ENCODE data around the gene AIFM1.
A peak's percentile ranks its signal among the peaks of the same experiment; 100 is the strongest.

The AIFM1 gene

GRCh38 chrX:130083656-130084382 is 81.8 kb downstream of the AIFM1 start:
- Mint-ChIP-seq H3K27ac (peak overlapping the region; percentile 89), H3K4me3 (peak overlapping the region; percentile 64), H3K9me3 (no peaks in the 10 kb centered on the region), H3K4me1 (ENCODE audit: low read depth) (peaks cover 83% of the 10 kb centered on the region), H3K27me3 (no peaks in the 10 kb centered on the region), H3K36me3 (ENCODE audit: low read depth) (peaks cover 51% of the 10 kb centered on the region)
- intact Hi-C loops (cut with micrococcal nuclease), result no loop called here

GRCh38 chrX:130083107-130083490 is 82.5 kb downstream of the AIFM1 start:
- no peaks in the 10 kb centered on the region for H3K9me3 Mint-ChIP-seq
- H3K4me1 Mint-ChIP-seq (ENCODE audit: low read depth), result peaks cover 79% of the 10 kb centered on the region
- H3K4me3 Mint-ChIP-seq, result peak overlapping the region; percentile 46
- intact Hi-C loops (cut with micrococcal nuclease), result no loop called here
- peaks cover 55% of the 10 kb centered on the region for H3K36me3 Mint-ChIP-seq (ENCODE audit: low read depth)
- H3K27ac Mint-ChIP-seq, result peak overlapping the region; percentile 89
- H3K27me3 Mint-ChIP-seq, result no peaks in the 10 kb centered on the region

GRCh38 chrX:130082244-130083106 is 83.2 kb downstream of the AIFM1 start:
- Mint-ChIP-seq H3K4me3 (peak overlapping the region; percentile 46), H3K27me3 (no peaks in the 10 kb centered on the region), H3K27ac (peak overlapping the region; percentile 89), H3K9me3 (no peaks in the 10 kb centered on the region), H3K36me3 (ENCODE audit: low read depth) (peaks cover 49% of the 10 kb centered on the region), H3K4me1 (ENCODE audit: low read depth) (peaks cover 73% of the 10 kb centered on the region)
- intact Hi-C loops (cut with micrococcal nuclease), result loop anchor here (1.0 kb wide), 2 partner anchors 28 to 38 kb away; partner anchors contain the start of gene ELF4

- intact Hi-C loops (cut with micrococcal nuclease), result loop anchor here (1.0 to 2.0 kb wide), 3 partner anchors 29 to 109 kb away; partner anchors contain the start of gene ELF4
- Mint-ChIP-seq H3K9me3 (no peaks in the 10 kb centered on the region), H3K4me1 (ENCODE audit: low read depth) (peaks cover 65% of the 10 kb centered on the region), H3K27me3 (no peaks in the 10 kb centered on the region), H3K36me3 (ENCODE audit: low read depth) (peaks cover 52% of the 10 kb centered on the region), H3K27ac (peak overlapping the region; percentile 89), H3K4me3 (peak overlapping the region; percentile 52)
Observed at GRCh38 chrX:130081421-130082045, 84.1 kb downstream of the AIFM1 start.

- Mint-ChIP-seq H3K4me3 (no peak overlapping the region), H3K9me3 (no peaks in the 10 kb centered on the region), H3K36me3 (ENCODE audit: low read depth) (peaks cover 53% of the 10 kb centered on the region), H3K4me1 (ENCODE audit: low read depth) (peaks cover 59% of the 10 kb centered on the region), H3K27ac (peak overlapping the region; percentile 89), H3K27me3 (no peaks in the 10 kb centered on the region)
- intact Hi-C loops (cut with micrococcal nuclease), result loop anchor here (2.0 kb wide), 1 partner anchor 110 kb away; no protein-coding TSS in a partner anchor
Observed at GRCh38 chrX:130080791-130081367, 84.8 kb downstream of the AIFM1 start.

GRCh38 chrX:130079824-130080406 is 85.7 kb downstream of the AIFM1 start:
- no peak overlapping the region for H3K4me3 Mint-ChIP-seq
- no peaks in the 10 kb centered on the region for H3K27me3 Mint-ChIP-seq
- intact Hi-C loops (cut with micrococcal nuclease), result loop anchor here (2.0 kb wide), 1 partner anchor 111 kb away; no protein-coding TSS in a partner anchor
- H3K9me3 Mint-ChIP-seq, result no peaks in the 10 kb centered on the region
- peaks cover 58% of the 10 kb centered on the region for H3K36me3 Mint-ChIP-seq (ENCODE audit: low read depth)
- H3K27ac Mint-ChIP-seq, result no peak overlapping the region
- H3K4me1 Mint-ChIP-seq (ENCODE audit: low read depth), result peaks cover 49% of the 10 kb centered on the region
